ENCODE results near the gene WHRN.

GRCh38 chr9:114407889-114408288 is 97.4 kb downstream of the WHRN start:
- no peak for TF ChIP-seq NR1H2 (CRISPR knock-in tag; IDR thresholded peaks at IDR 0.05)
- TF ChIP-seq ATF2 (CRISPR knock-in tag; IDR thresholded peaks at IDR 0.05; ENCODE audit: borderline replicate concordance, low read depth): no peak
- no peak for TF ChIP-seq USF1 (CRISPR knock-in tag; IDR thresholded peaks at IDR 0.05)
- TF ChIP-seq CTCF (IDR thresholded peaks at IDR 0.05): no peak
- no peak for TF ChIP-seq AFF4 (CRISPR knock-in tag; IDR thresholded peaks at IDR 0.05; ENCODE audit: borderline replicate concordance)
- TF ChIP-seq ETV6 (CRISPR knock-in tag; IDR thresholded peaks at IDR 0.05): no peak
- TF ChIP-seq FOXK1 (CRISPR knock-in tag; IDR thresholded peaks at IDR 0.05): no peak
- TF ChIP-seq NR3C1 (CRISPR knock-in tag; conservative IDR thresholded peaks at IDR 0.05; ENCODE audit: low read depth): no peak
- TF ChIP-seq, protein P1, sequence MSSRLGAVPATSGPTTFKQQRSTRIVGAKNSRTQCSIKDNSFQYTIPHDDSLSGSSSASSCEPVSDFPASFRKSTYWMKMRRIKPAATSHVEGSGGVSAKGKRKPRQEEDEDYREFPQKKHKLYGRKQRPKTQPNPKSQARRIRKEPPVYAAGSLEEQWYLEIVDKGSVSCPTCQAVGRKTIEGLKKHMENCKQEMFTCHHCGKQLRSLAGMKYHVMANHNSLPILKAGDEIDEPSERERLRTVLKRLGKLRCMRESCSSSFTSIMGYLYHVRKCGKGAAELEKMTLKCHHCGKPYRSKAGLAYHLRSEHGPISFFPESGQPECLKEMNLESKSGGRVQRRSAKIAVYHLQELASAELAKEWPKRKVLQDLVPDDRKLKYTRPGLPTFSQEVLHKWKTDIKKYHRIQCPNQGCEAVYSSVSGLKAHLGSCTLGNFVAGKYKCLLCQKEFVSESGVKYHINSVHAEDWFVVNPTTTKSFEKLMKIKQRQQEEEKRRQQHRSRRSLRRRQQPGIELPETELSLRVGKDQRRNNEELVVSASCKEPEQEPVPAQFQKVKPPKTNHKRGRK (CRISPR knock-in tag; IDR thresholded peaks at IDR 0.05; ENCODE audit: borderline replicate concordance): no peak
- TF ChIP-seq, protein P2, sequence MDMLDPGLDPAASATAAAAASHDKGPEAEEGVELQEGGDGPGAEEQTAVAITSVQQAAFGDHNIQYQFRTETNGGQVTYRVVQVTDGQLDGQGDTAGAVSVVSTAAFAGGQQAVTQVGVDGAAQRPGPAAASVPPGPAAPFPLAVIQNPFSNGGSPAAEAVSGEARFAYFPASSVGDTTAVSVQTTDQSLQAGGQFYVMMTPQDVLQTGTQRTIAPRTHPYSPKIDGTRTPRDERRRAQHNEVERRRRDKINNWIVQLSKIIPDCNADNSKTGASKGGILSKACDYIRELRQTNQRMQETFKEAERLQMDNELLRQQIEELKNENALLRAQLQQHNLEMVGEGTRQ (CRISPR knock-in tag; IDR thresholded peaks at IDR 0.05): no peak
- TF ChIP-seq E2F4 (CRISPR knock-in tag; IDR thresholded peaks at IDR 0.05; ENCODE audit: borderline replicate concordance, low read depth): no peak
- TF ChIP-seq, protein P3, sequence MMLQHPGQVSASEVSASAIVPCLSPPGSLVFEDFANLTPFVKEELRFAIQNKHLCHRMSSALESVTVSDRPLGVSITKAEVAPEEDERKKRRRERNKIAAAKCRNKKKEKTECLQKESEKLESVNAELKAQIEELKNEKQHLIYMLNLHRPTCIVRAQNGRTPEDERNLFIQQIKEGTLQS (CRISPR knock-in tag; conservative IDR thresholded peaks at IDR 0.05): no peak
- no peak for TF ChIP-seq PRDM15 (CRISPR knock-in tag; IDR thresholded peaks at IDR 0.05)
